GM21360 (cell line): ENCODE results near the gene MSI1.

Experiments
- ATAC-seq: cut with Tn5 transposase; IDR thresholded peaks from one replicate; pipeline ENCODE4 v1.9.1; 2021; ENCODE audit warnings: mild to moderate bottlenecking, moderate library complexity; ENCODE audit not compliant: unreplicated experiment

MSI1 gene

GRCh38 chr12:120377611-120378010 lies 8.6 kb upstream of the MSI1 start:
- no peak for ATAC-seq

GRCh38 chr12:120376934-120377572 lies 8.1 kb upstream of the MSI1 start:
- no peak for ATAC-seq

- ATAC-seq: no peak
Observed at GRCh38 chr12:120376416-120376815, 7.5 kb upstream of the MSI1 start.

- no peak for ATAC-seq
Observed at GRCh38 chr12:120376009-120376408, 7.0 kb upstream of the MSI1 start.

- no peak for ATAC-seq
Observed at GRCh38 chr12:120373683-120374082, 4.7 kb upstream of the MSI1 start.

- no peak for ATAC-seq
Observed at GRCh38 chr12:120370343-120371243, 1.6 kb upstream of the MSI1 start.

GRCh38 chr12:120369603-120370342 lies 809 bp upstream of the MSI1 start:
- no peak for ATAC-seq

GRCh38 chr12:120367924-120368788 lies 808 bp downstream of the MSI1 start:
- no peak for ATAC-seq

- ATAC-seq: no peak
Observed at GRCh38 chr12:120367233-120367923, 1.6 kb downstream of the MSI1 start.

- ATAC-seq: no peak
Observed at GRCh38 chr12:120366845-120367232, 2.1 kb downstream of the MSI1 start.

- no peak for ATAC-seq
Observed at GRCh38 chr12:120366341-120366705, 2.6 kb downstream of the MSI1 start.

GRCh38 chr12:120365675-120366340 lies 3.2 kb downstream of the MSI1 start:
- ATAC-seq: no peak

- no peak for ATAC-seq
Observed at GRCh38 chr12:120364487-120364886, 4.5 kb downstream of the MSI1 start.

GRCh38 chr12:120363274-120363855 lies 5.6 kb downstream of the MSI1 start:
- no peak for ATAC-seq

- ATAC-seq: no peak
Observed at GRCh38 chr12:120362516-120363273, 6.3 kb downstream of the MSI1 start.

- no peak for ATAC-seq
Observed at GRCh38 chr12:120361506-120362208, 7.3 kb downstream of the MSI1 start.

- ATAC-seq: no peak
Observed at GRCh38 chr12:120359128-120359527, 9.8 kb downstream of the MSI1 start.
